Stomach (tissue), 9 donors: Measurements from ENCODE around the gene FAM3B. TPM values are rescaled to one million over a fixed set of nuclear protein-coding genes. Genes with fewer than 3 reads are reported as not detected.

Experiments
- DNase-seq, 2 donors: peaks; one replicate each; pipeline versions ENCODE4 v3.0.0 to v3.0.0-alpha.2; 2013 to 2019
- H3K27ac ChIP-seq, 5 donors: fragments of 200-600 bp in 4 of 5; sonication (generic) in 4 of 5; one replicate each; pipeline ENCODE4 v1.5.1; 2013 to 2019; ENCODE audit warnings: mild to moderate bottlenecking in 1 of 5, moderate library complexity in 1 of 5
- H3K27me3 ChIP-seq, 3 donors: fragments of 200-600 bp; sonication (generic); one replicate each; pipeline ENCODE4 v1.5.1; 2017 to 2019; ENCODE audit warnings: mixed run types in 1 of 3
- H3K36me3 ChIP-seq, 4 donors: fragments of 200-600 bp; sonication (generic); 1 replicate in 3 of 4; 2 replicates in 1 of 4; pipeline ENCODE4 v1.5.1; 2016 to 2019
- H3K4me1 ChIP-seq, 4 donors: fragments of 200-600 bp; sonication (generic); one replicate each; pipeline ENCODE4 v1.5.1; 2016 to 2019
- H3K4me3 ChIP-seq, 4 donors: fragments of 200-600 bp; sonication (generic) in 3 of 4; one replicate each; pipeline ENCODE4 v1.5.1; 2016 to 2019; ENCODE audit warnings: mild to moderate bottlenecking in 1 of 4
- H3K9me3 ChIP-seq, 4 donors: fragments of 200-600 bp; sonication (generic); one replicate each; pipeline ENCODE4 v1.5.1; 2016 to 2019
- CTCF ChIP-seq, 7 experiments: fragments of 450-650 bp in 4 of 7; fragments of 200-600 bp in 3 of 7; sonication (generic) in 3 of 7; IDR thresholded peaks; one replicate each; pipeline ENCODE4 v1.5.1; 2016 to 2019; ENCODE audit warnings: antibody characterized with exemption in 7 of 7, control low read depth in 2 of 7, mild to moderate bottlenecking in 1 of 7
- EP300 ChIP-seq: sonication (generic); formaldehyde crosslinking; IDR thresholded peaks from one replicate; pipeline ENCODE4 v1.6.1; 2017; ENCODE audit warnings: antibody characterized with exemption
- POLR2A ChIP-seq, 4 donors: fragments of 450-650 bp; IDR thresholded peaks; one replicate each; pipeline ENCODE4 v1.6.1; 2016; ENCODE audit warnings: antibody characterized with exemption in 4 of 4, control low read depth in 2 of 4, mild to moderate bottlenecking in 1 of 4, moderate library complexity in 1 of 4
- POLR2AphosphoS5 ChIP-seq, 3 donors: sonication (generic); formaldehyde crosslinking; IDR thresholded peaks; one replicate each; pipeline ENCODE4 v1.6.1; 2016; ENCODE audit warnings: antibody characterized with exemption in 3 of 3
- WGBS, 5 donors: extraction: QIAGEN DNeasy Blood & Tissue Kit in 3 of 5; methylation state at CpG; one replicate each; pipeline versions ENCODE4 v1.1.5 to v1.1.7; 2013 to 2018; 5-methylcytosine and 5-hydroxymethylcytosine counted together
- intact Hi-C: fragments of 100-400 bp; cut with DNase I; formaldehyde crosslinking; loops from one replicate; pipeline ENCODE4 v1.15.1; 2023; ENCODE audit warnings: low total_unique reads
- polyA plus RNA-seq, 3 donors: library from polyadenylated mRNA; stranded (reverse); fragments of 200-250 nt; gene quantifications; one replicate each; pipeline ENCODE4 v1.2.3, GENCODE V29; 2013
- total RNA-seq, 5 donors: library from RNA; depleted of rRNA; stranded (reverse); fragments of >200 nt; gene quantifications; one replicate each; pipeline versions ENCODE4 v1.1.0 to v1.2.3, GENCODE V29; 2014 to 2016
- donor health status: healthy with polysubstance abuse.
- donor health status: Bipolar disorder and iron deficiency.
- donor health status: healthy.

FAM3B gene
- total and polyA plus RNA-seq, 8 donors, result 12.3 to 103 (median 89.0) TPM; not detected in 1

DNA sequence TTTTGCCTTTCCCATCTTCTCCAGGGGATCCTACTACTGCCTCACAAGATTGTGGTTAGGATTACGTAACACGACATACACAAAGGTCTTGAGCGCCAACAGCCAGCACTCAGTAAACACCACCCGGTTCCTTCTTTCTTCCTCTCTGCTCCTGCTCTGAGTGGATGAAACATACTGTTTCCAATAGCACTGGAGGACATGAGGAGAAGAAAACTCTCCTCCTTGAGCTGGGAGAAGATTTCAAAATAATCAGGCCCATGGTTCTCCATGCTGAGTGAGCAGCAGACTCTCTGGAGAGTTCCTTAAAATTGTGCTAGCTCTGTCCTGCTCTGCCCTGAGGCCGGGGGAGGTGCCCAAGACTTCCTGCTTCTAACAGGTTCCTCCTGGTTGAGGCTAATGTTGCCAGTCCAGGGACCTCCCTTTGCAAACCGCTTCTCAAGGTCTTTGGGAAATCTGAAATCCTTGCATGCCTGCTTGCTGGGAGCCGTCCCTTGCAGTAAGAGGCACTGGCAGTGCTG is 80.0 kb downstream of the FAM3B start:
- no peak overlapping the region for H3K4me3 ChIP-seq
- peak; percentile 58 to 71 for DNase-seq
- intact Hi-C loops, result no loop called here
- H3K36me3 ChIP-seq, result peaks cover 0 to 62% (median 40%) of the 10 kb centered on the region in 4 donors
- no peaks in the 10 kb centered on the region for H3K9me3 ChIP-seq
- WGBS, 5 donors, result 23 to 32% (median 30%) methylated on average over 6 to 7 of the region's 7 CpGs
- TF ChIP-seq POLR2AphosphoS5 (IDR thresholded peaks at IDR 0.05) (no peak), CTCF (IDR thresholded peaks at IDR 0.05) (no peak), EP300 (no peak), POLR2A (IDR thresholded peaks at IDR 0.05) (no peak)
- H3K27me3 ChIP-seq, result no peaks in the 10 kb centered on the region
- peaks cover 0 to 23% (median 11%) of the 10 kb centered on the region in 4 donors for H3K4me1 ChIP-seq
- H3K27ac ChIP-seq, result peak overlapping the region; percentile 29 to 77 (median 58)

GRCh38 chr21:41397471-41397891 is 80.9 kb downstream of the FAM3B start:
- TF ChIP-seq CTCF (IDR thresholded peaks at IDR 0.05), result no peak
- no peak for TF ChIP-seq POLR2A (IDR thresholded peaks at IDR 0.05)
- no peak for TF ChIP-seq POLR2AphosphoS5 (IDR thresholded peaks at IDR 0.05)
- no peak for TF ChIP-seq EP300
- no peak for DNase-seq
- H3K27me3 ChIP-seq, result no peaks in the 10 kb centered on the region
- intact Hi-C loops, result no loop called here
- H3K36me3 ChIP-seq, result peaks cover 0 to 66% (median 46%) of the 10 kb centered on the region in 4 donors
- H3K27ac ChIP-seq, result peak overlapping the region in 4 of 5 donors; percentile 41 to 77 (median 66)
- H3K4me1 ChIP-seq, result peaks cover 0 to 23% (median 11%) of the 10 kb centered on the region in 4 donors
- 84 to 92% (median 91%) methylated on average over 7 of the region's 7 CpGs for WGBS, 5 donors
- no peak overlapping the region for H3K4me3 ChIP-seq
- no peaks in the 10 kb centered on the region for H3K9me3 ChIP-seq

- Histone ChIP-seq H3K4me3 (no peak overlapping the region), H3K27ac (no peak overlapping the region), H3K9me3 (no peaks in the 10 kb centered on the region), H3K27me3 (no peaks in the 10 kb centered on the region), H3K36me3 (peaks cover 0 to 73% (median 52%) of the 10 kb centered on the region in 4 donors), H3K4me1 (peaks cover 0 to 23% (median 11%) of the 10 kb centered on the region in 4 donors)
- no peak for DNase-seq
- 90 to 98% (median 96%) methylated on average over 4 of the region's 4 CpGs for WGBS, 5 donors
- no peak for TF ChIP-seq POLR2AphosphoS5 (IDR thresholded peaks at IDR 0.05)
- no peak for TF ChIP-seq EP300
- no peak for TF ChIP-seq CTCF (IDR thresholded peaks at IDR 0.05)
- TF ChIP-seq POLR2A (IDR thresholded peaks at IDR 0.05), result no peak
- intact Hi-C loops, result no loop called here
Observed at GRCh38 chr21:41398251-41398650, 81.7 kb downstream of the FAM3B start.

- H3K27ac ChIP-seq, result no peak overlapping the region
- H3K27me3 ChIP-seq, result no peaks in the 10 kb centered on the region
- peaks cover 0 to 23% (median 11%) of the 10 kb centered on the region in 4 donors for H3K4me1 ChIP-seq
- peaks cover 0 to 79% (median 57%) of the 10 kb centered on the region in 4 donors for H3K36me3 ChIP-seq
- TF ChIP-seq POLR2AphosphoS5 (IDR thresholded peaks at IDR 0.05) (no peak), POLR2A (IDR thresholded peaks at IDR 0.05) (no peak), EP300 (no peak), CTCF (IDR thresholded peaks at IDR 0.05) (no peak)
- no peak for DNase-seq
- H3K9me3 ChIP-seq, result no peaks in the 10 kb centered on the region
- no peak overlapping the region for H3K4me3 ChIP-seq
- intact Hi-C loops, result no loop called here
- 95 to 96% (median 96%) methylated on average over 16 of the region's 16 CpGs for WGBS, 5 donors
Observed at GRCh38 chr21:41398831-41399230, 82.2 kb downstream of the FAM3B start.
